Vagina (tissue), 2 donors: ENCODE measurements around the gene CREBL2.
"Not testable (repeated sequence)": the region's sequence is repeated elsewhere in the genome, so short reads cannot be mapped to it uniquely, and the experiment has no call there.

Source experiments
- POLR2A ChIP-seq, 2 donors: fragments of 450-650 bp; IDR thresholded peaks; one replicate each; pipeline ENCODE4 v1.6.1; 2017; ENCODE audit warnings: antibody characterized with exemption in 2 of 2, mild to moderate bottlenecking in 2 of 2, moderate library complexity in 2 of 2
- POLR2AphosphoS5 ChIP-seq, 2 donors: sonication (generic); formaldehyde crosslinking; IDR thresholded peaks; one replicate each; pipeline ENCODE4 v1.9.0; 2017; ENCODE audit warnings: antibody characterized with exemption in 2 of 2, mild to moderate bottlenecking in 2 of 2, low read depth in 1 of 2; ENCODE audit not compliant: insufficient read depth in 1 of 2

DNA sequence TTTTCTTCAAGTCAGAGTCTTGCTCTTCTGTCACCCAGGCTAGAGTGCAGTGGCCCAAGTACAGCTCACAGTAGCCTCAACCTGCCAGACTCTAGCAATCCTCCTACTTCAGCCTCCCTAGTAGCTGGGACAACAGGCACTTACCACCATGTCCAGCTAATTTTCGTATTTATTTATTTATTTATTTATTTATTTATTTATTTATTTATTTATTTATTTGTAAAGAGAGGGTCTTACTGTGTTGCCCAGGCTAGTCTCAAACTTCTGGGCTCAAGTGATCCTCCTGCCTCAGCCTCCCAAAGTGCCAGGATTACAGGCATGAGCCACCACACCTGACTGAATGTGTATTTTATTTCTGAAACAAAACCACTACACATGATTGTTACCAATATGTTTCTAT, 31.0 kb upstream of the CREBL2 start:
- TF ChIP-seq POLR2A (IDR thresholded peaks at IDR 0.05); POLR2AphosphoS5 (IDR thresholded peaks at IDR 0.05; ENCODE audit: insufficient read depth in 1 of 2, low read depth in 1 of 2): not testable (repeated sequence)
